HG03064 (cell line): Measurements from ENCODE around the gene RRH.
A peak's percentile ranks its signal among the peaks of the same experiment; 100 is the strongest.
"Not testable (repeated sequence)": the region's sequence is repeated elsewhere in the genome, so short reads cannot be mapped to it uniquely, and the experiment has no call there.

Experiments used
- ATAC-seq: cut with Tn5 transposase; IDR thresholded peaks from one replicate; pipeline ENCODE4 v1.9.1; 2021; ENCODE audit warnings: low read depth; ENCODE audit not compliant: unreplicated experiment

The RRH gene

GRCh38 chr4:109836985-109837384, 9.2 kb downstream of the RRH start:
- ATAC-seq, result no peak

GRCh38 chr4:109846395-109847098, 18.8 kb downstream of the RRH start:
- no peak for ATAC-seq

GRCh38 chr4:109847896-109848442, 20.2 kb downstream of the RRH start, which contains the start of gene LRIT3:
Gene LRIT3 (plus strand): TSS chr4:109848107. CDS start chr4:109848202, 95 bp downstream.
- no peak for ATAC-seq

- ATAC-seq, result no peak
Measured at GRCh38 chr4:109848501-109848900, 20.7 kb downstream of the RRH start.

- ATAC-seq, result no peak
Measured at GRCh38 chr4:109850601-109851000, 22.8 kb downstream of the RRH start.

GRCh38 chr4:109859426-109860300, 31.9 kb downstream of the RRH start:
- not testable (repeated sequence) for ATAC-seq

- no peak for ATAC-seq
Measured at GRCh38 chr4:109861271-109861670, 33.5 kb downstream of the RRH start.

- ATAC-seq, result no peak
Measured at GRCh38 chr4:109861916-109862511, 34.2 kb downstream of the RRH start.

GRCh38 chr4:109864134-109864533, 36.4 kb downstream of the RRH start:
- ATAC-seq, result no peak

GRCh38 chr4:109870061-109870460, 42.3 kb downstream of the RRH start:
- ATAC-seq, result no peak

- ATAC-seq, result no peak
Measured at GRCh38 chr4:109872065-109872464, 44.3 kb downstream of the RRH start.

GRCh38 chr4:109872950-109873656, 45.3 kb downstream of the RRH start:
- no peak for ATAC-seq

- no peak for ATAC-seq
Measured at GRCh38 chr4:109873791-109874514, 46.2 kb downstream of the RRH start.

- no peak for ATAC-seq
Measured at GRCh38 chr4:109875106-109875505, 47.3 kb downstream of the RRH start.

- not testable (repeated sequence) for ATAC-seq
Measured at GRCh38 chr4:109875553-109875952, 47.8 kb downstream of the RRH start.

GRCh38 chr4:109876634-109877265, 49.0 kb downstream of the RRH start:
- ATAC-seq, result no peak

- ATAC-seq, result peak; percentile 84
Measured at GRCh38 chr4:109877400-109877799, 49.6 kb downstream of the RRH start.

GRCh38 chr4:109878355-109878754, 50.6 kb downstream of the RRH start:
- ATAC-seq, result no peak

- ATAC-seq, result no peak
Measured at GRCh38 chr4:109879081-109879480, 51.3 kb downstream of the RRH start.
